H9 (cell line): Measurements from ENCODE around the gene CASP12. TPM values are rescaled to one million over a fixed set of nuclear protein-coding genes. Genes with fewer than 3 reads are reported as not detected.

Experiments
- DNase-seq: peaks from one replicate; pipeline ENCODE4 v3.0.0-alpha.2; 2017
- H2AFZ ChIP-seq: one replicate; pipeline ENCODE4 v1.6.1; 2013; ENCODE audit warnings: mild to moderate bottlenecking, low read length, control low read depth, moderate library complexity
- H2AK5ac ChIP-seq: 2 replicates; pipeline ENCODE4 v1.6.1; 2013; ENCODE audit warnings: low read length, control low read depth, mixed read lengths; ENCODE audit not compliant: insufficient read length
- H2BK120ac ChIP-seq: one replicate; pipeline ENCODE4 v1.6.1; 2013; ENCODE audit warnings: low read depth, mild to moderate bottlenecking, low read length, control low read depth, inconsistent platforms; ENCODE audit not compliant: poor library complexity, severe bottlenecking
- H2BK12ac ChIP-seq: 2 replicates; pipeline ENCODE4 v1.6.1; 2013; ENCODE audit warnings: low read length, control low read depth, mixed read lengths, low read depth; ENCODE audit not compliant: insufficient read length
- H2BK15ac ChIP-seq: 2 replicates; pipeline ENCODE4 v1.6.1; 2013; ENCODE audit warnings: low read depth, low read length, control low read depth
- H2BK20ac ChIP-seq: one replicate; pipeline ENCODE4 v1.6.1; 2013; ENCODE audit warnings: low read depth, mild to moderate bottlenecking, low read length, control low read depth, inconsistent platforms; ENCODE audit not compliant: poor library complexity, severe bottlenecking
- H2BK5ac ChIP-seq: 2 replicates; pipeline ENCODE4 v1.6.1; 2013; ENCODE audit warnings: low read length, control low read depth, mixed read lengths; ENCODE audit not compliant: insufficient read length
- H3K14ac ChIP-seq: 2 replicates; pipeline ENCODE4 v1.6.1; 2013; ENCODE audit warnings: low read length, control low read depth; ENCODE audit not compliant: insufficient read depth
- H3K18ac ChIP-seq: 2 replicates; pipeline ENCODE4 v1.6.1; 2013; ENCODE audit warnings: low read depth, mild to moderate bottlenecking, mixed read lengths, low read length, control low read depth; ENCODE audit not compliant: insufficient read length
- H3K23ac ChIP-seq: 2 replicates; pipeline ENCODE4 v1.6.1; 2013; ENCODE audit warnings: low read length, control low read depth, mixed read lengths, low read depth; ENCODE audit not compliant: insufficient read length
- H3K23me2 ChIP-seq: 2 replicates; pipeline ENCODE4 v1.6.1; 2013; ENCODE audit warnings: low read depth, mild to moderate bottlenecking, mixed read lengths, low read length, control low read depth; ENCODE audit not compliant: insufficient read length, poor library complexity, severe bottlenecking
- H3K27ac ChIP-seq: 2 replicates; pipeline ENCODE4 v1.5.1; 2013; ENCODE audit warnings: low read length, control low read depth, mixed read lengths, low read depth; ENCODE audit not compliant: insufficient read length
- H3K27me3 ChIP-seq: 2 replicates; pipeline ENCODE4 v1.6.1; 2013; ENCODE audit warnings: low read length, control low read depth, inconsistent platforms; ENCODE audit not compliant: insufficient read depth
- H3K4ac ChIP-seq: 2 replicates; pipeline ENCODE4 v1.6.1; 2013; ENCODE audit warnings: low read depth, mild to moderate bottlenecking, control low read depth, inconsistent platforms, low read length, moderate library complexity
- H3K4me1 ChIP-seq: 2 replicates; pipeline ENCODE4 v1.6.1; 2013; ENCODE audit warnings: low read length, control low read depth, inconsistent platforms; ENCODE audit not compliant: insufficient read depth
- H3K4me2 ChIP-seq: 2 replicates; pipeline ENCODE4 v1.6.1; 2013; ENCODE audit warnings: low read length, control low read depth, mixed read lengths; ENCODE audit not compliant: insufficient read length, insufficient read depth
- H3K56ac ChIP-seq: 2 replicates; pipeline ENCODE4 v1.6.1; 2013; ENCODE audit warnings: low read depth, mild to moderate bottlenecking, mixed read lengths, low read length, control low read depth; ENCODE audit not compliant: insufficient read length
- H3K79me1 ChIP-seq: 2 replicates; pipeline ENCODE4 v1.6.1; 2013; ENCODE audit warnings: low read depth, mild to moderate bottlenecking, moderate library complexity, low read length, control low read depth, inconsistent platforms; ENCODE audit not compliant: insufficient read depth, poor library complexity, severe bottlenecking
- H3K79me2 ChIP-seq: 2 replicates; pipeline ENCODE4 v1.6.1; 2013; ENCODE audit warnings: low read length, control low read depth, inconsistent platforms; ENCODE audit not compliant: insufficient read depth
- H3K9ac ChIP-seq: 2 replicates; pipeline ENCODE4 v1.6.1; 2013; ENCODE audit warnings: low read length, control low read depth, mixed read lengths; ENCODE audit not compliant: insufficient read length; ENCODE audit errors: extremely low read depth
- H3K9me3 ChIP-seq: one replicate; pipeline ENCODE4 v1.6.1; 2013; ENCODE audit warnings: low read depth, low read length, inconsistent platforms; ENCODE audit not compliant: control insufficient read depth
- H3T11ph ChIP-seq: one replicate; pipeline ENCODE4 v1.6.1; 2013; ENCODE audit warnings: mild to moderate bottlenecking, low read length, control low read depth, inconsistent platforms
- H4K20me1 ChIP-seq: one replicate; pipeline ENCODE4 v1.6.1; 2013; ENCODE audit not compliant: control insufficient read depth, insufficient read length, insufficient read depth
- H4K5ac ChIP-seq: 2 replicates; pipeline ENCODE4 v1.6.1; 2013; ENCODE audit warnings: low read depth, mild to moderate bottlenecking, mixed read lengths, low read length, control low read depth; ENCODE audit not compliant: insufficient read length
- H4K8ac ChIP-seq: replicated peaks from 2 replicates; pipeline ENCODE4 v1.6.1; 2013; ENCODE audit warnings: low read length, control low read depth, mixed read lengths, low read depth; ENCODE audit not compliant: insufficient read length
- H4K91ac ChIP-seq: 2 replicates; pipeline ENCODE4 v1.6.1; 2013; ENCODE audit warnings: low read depth, mild to moderate bottlenecking, moderate library complexity, mixed read lengths, low read length, control low read depth; ENCODE audit not compliant: insufficient read length
- H3K27ac Mint-ChIP-seq, 3 experiments: 2 replicates in 2 of 3; 3 replicates in 1 of 3; pipeline ENCODE4 v1.8.0; 2020 to 2021; ENCODE audit warnings: mixed read lengths in 3 of 3, mild to moderate bottlenecking in 1 of 3, moderate library complexity in 1 of 3
- H3K27me3 Mint-ChIP-seq: 2 replicates; pipeline ENCODE4 v1.8.0; 2021; ENCODE audit warnings: low read depth, mild to moderate bottlenecking, moderate library complexity, mixed read lengths
- H3K36me3 Mint-ChIP-seq, 3 experiments: 2 replicates in 2 of 3; 3 replicates in 1 of 3; pipeline ENCODE4 v1.8.0; 2020 to 2021; ENCODE audit warnings: low read depth in 3 of 3, mixed read lengths in 3 of 3; ENCODE audit not compliant: insufficient read depth in 1 of 3
- H3K4me1 Mint-ChIP-seq, 2 experiments: 2 replicates each; pipeline ENCODE4 v1.8.0; 2020; ENCODE audit warnings: mixed read lengths in 2 of 2
- H3K4me3 Mint-ChIP-seq, 2 experiments: 2 replicates in 1 of 2; 3 replicates in 1 of 2; pipeline ENCODE4 v1.8.0; 2020 to 2021; ENCODE audit warnings: mild to moderate bottlenecking in 2 of 2, mixed read lengths in 2 of 2, moderate library complexity in 1 of 2
- H3K9me3 Mint-ChIP-seq, 2 experiments: 2 replicates in 1 of 2; 3 replicates in 1 of 2; pipeline ENCODE4 v1.8.0; 2020; ENCODE audit warnings: mild to moderate bottlenecking in 2 of 2, mixed read lengths in 2 of 2, moderate library complexity in 1 of 2
- CTCF ChIP-seq: fragments of 200-600 bp; sonication (generic); conservative IDR thresholded peaks from 3 replicates; pipeline ENCODE4 v1.8.0; 2021; ENCODE audit warnings: antibody characterized with exemption, mild to moderate bottlenecking
- WGBS: extraction: QIAGEN DNeasy Blood & Tissue Kit; methylation state at CpG from one replicate; pipeline ENCODE4 v1.1.7; 2013; ENCODE audit warnings: missing lambda C conversion rate, low lambda C conversion rate, mixed read lengths; ENCODE audit not compliant: insufficient read length; ENCODE audit errors: extremely low coverage; 5-methylcytosine and 5-hydroxymethylcytosine counted together
- total RNA-seq: library from RNA; stranded (reverse); gene quantifications from 2 replicates; pipeline ENCODE4 v1.2.1, GENCODE V29; 2021

The CASP12 gene
- total RNA-seq, 1 experiment from 2014 or later: not detected

GRCh38 chr11:104836691-104837090 lies 61.6 kb downstream of the CASP12 start:
- H2AFZ ChIP-seq: no peak overlapping the region
- Mint-ChIP-seq H3K4me3 (no peak overlapping the region), H3K9me3 (peaks cover 12 to 13% of the 10 kb centered on the region in 2 experiments; a peak in 4 of 5 replicates), H3K27ac (no peak overlapping the region), H3K27me3 (no peaks in the 10 kb centered on the region), H3K36me3 (peaks cover 8 to 13% (median 11%) of the 10 kb centered on the region in 3 experiments), H3K4me1 (peaks cover 4% of the 10 kb centered on the region in 2 experiments; a peak in 1 of 4 replicates)
- H4K8ac ChIP-seq: no peak overlapping the region
- H3K27ac ChIP-seq: no peak overlapping the region
- H3K4me1 ChIP-seq: no peaks in the 10 kb centered on the region; the same call in 1 of the 2 replicates
- H3K9me3 ChIP-seq: no peaks in the 10 kb centered on the region
- no CpG with 5 or more reads among the region's 2 CpGs for WGBS
- H2BK120ac ChIP-seq: no peak overlapping the region
- no peaks in the 10 kb centered on the region for H3K79me1 ChIP-seq
- H4K20me1 ChIP-seq: no peaks in the 10 kb centered on the region
- no peak overlapping the region for H2BK12ac ChIP-seq
- H3K79me2 ChIP-seq: no peaks in the 10 kb centered on the region
- H4K91ac ChIP-seq: no peak overlapping the region
- TF ChIP-seq CTCF: no peak
- no peak overlapping the region for H3T11ph ChIP-seq
- no peak overlapping the region for H3K4me2 ChIP-seq
- H3K14ac ChIP-seq: no peak overlapping the region
- no peak overlapping the region for H4K5ac ChIP-seq
- H3K23ac ChIP-seq: no peak overlapping the region
- H2BK5ac ChIP-seq: no peak overlapping the region
- no peak overlapping the region for H3K18ac ChIP-seq
- H3K56ac ChIP-seq: no peak overlapping the region
- H2BK15ac ChIP-seq: no peak overlapping the region
- no peaks in the 10 kb centered on the region for H3K23me2 ChIP-seq
- H2BK20ac ChIP-seq: no peak overlapping the region
- no peak overlapping the region for H2AK5ac ChIP-seq
- no peaks in the 10 kb centered on the region for H3K27me3 ChIP-seq
- H3K4ac ChIP-seq: no peak overlapping the region
- no peak overlapping the region for H3K9ac ChIP-seq
- no peak for DNase-seq

Other genes with a start within 250 kb of the CASP12 start
- not detected in 2 replicates for gene CASP4, start 70.1 kb upstream of the CASP12 start, total RNA-seq
- not detected in 2 replicates for gene CASP5, start 124.7 kb upstream of the CASP12 start, total RNA-seq
- gene CASP1, start 136.7 kb upstream of the CASP12 start, total RNA-seq: not detected in 2 replicates
- gene CARD16, start 146.9 kb upstream of the CASP12 start, total RNA-seq: not detected in 2 replicates
- not detected in 2 replicates for gene CARD18, start 241.3 kb upstream of the CASP12 start, total RNA-seq